ENCODE results near the gene THAP12.

THAP12 gene

GRCh38 chr11:76361776-76362175, 19.2 kb downstream of the THAP12 start:
- H3K4me3 ChIP-seq (ENCODE audit: low read depth, low read length): no peak overlapping the region
- no peak overlapping the region for H3K14ac ChIP-seq (ENCODE audit: low read length)
- H3K4me1 ChIP-seq (ENCODE audit: control insufficient read depth in 1 of 2, insufficient read depth in 2 of 2, low read length in 2 of 2): no peaks in the 10 kb centered on the region
- no peak overlapping the region for H2BK12ac ChIP-seq (ENCODE audit: low read length)
- DNase-seq: no peak
- no peak overlapping the region for H2BK5ac ChIP-seq (ENCODE audit: low read depth, low read length, poor library complexity)
- H3K27me3 ChIP-seq (ENCODE audit: insufficient read depth, low read length): no peaks in the 10 kb centered on the region
- no peak overlapping the region for H2AK5ac ChIP-seq (ENCODE audit: low read length)
- H3K9ac ChIP-seq (ENCODE audit: low read length): no peak overlapping the region
- H3K79me1 ChIP-seq (ENCODE audit: low read length): no peaks in the 10 kb centered on the region
- peaks cover 5 to 8% of the 10 kb centered on the region in 2 experiments for H3K36me3 ChIP-seq (ENCODE audit: control insufficient read depth in 1 of 2, insufficient read depth in 2 of 2, low read length in 2 of 2)
- no peaks in the 10 kb centered on the region for H3K9me3 ChIP-seq (ENCODE audit: insufficient read depth, low read depth, low read length)
- H3K18ac ChIP-seq (ENCODE audit: low read length): no peak overlapping the region
- no peak overlapping the region for H4K91ac ChIP-seq (ENCODE audit: low read depth, low read length)
- H3K79me2 ChIP-seq (ENCODE audit: control insufficient read depth, insufficient read depth, low read length, poor library complexity): no peaks in the 10 kb centered on the region
- H3K4ac ChIP-seq (ENCODE audit: low read depth, low read length): no peak overlapping the region
- WGBS (ENCODE audit: extremely low coverage, insufficient coverage, insufficient read length): no CpG with 5 or more reads among the region's 2 CpGs
- H2AFZ ChIP-seq (ENCODE audit: insufficient read depth, low read length, poor library complexity): no peak overlapping the region
- H3K27ac ChIP-seq (ENCODE audit: low read depth, low read length): no peak overlapping the region
- H4K8ac ChIP-seq (ENCODE audit: low read depth, low read length): no peak overlapping the region
- H3K23ac ChIP-seq (ENCODE audit: low read length): no peak overlapping the region
- no peak overlapping the region for H2BK120ac ChIP-seq (ENCODE audit: insufficient read depth, low read length, poor library complexity)
- no peak overlapping the region for H4K12ac ChIP-seq (ENCODE audit: low read depth, low read length)
- H3K4me2 ChIP-seq (ENCODE audit: low read length): no peak overlapping the region

- no peaks in the 10 kb centered on the region for H3K27me3 ChIP-seq (ENCODE audit: insufficient read depth, low read length)
These were observed 19.6 kb downstream of the THAP12 start for GRCh38 chr11:76361374-76361773.

GRCh38 chr11:76355172-76355571, 25.8 kb downstream of the THAP12 start:
- Histone ChIP-seq H3K14ac (ENCODE audit: low read length) (no peak overlapping the region), H2AFZ (ENCODE audit: insufficient read depth, low read length, poor library complexity) (no peak overlapping the region), H3K18ac (ENCODE audit: low read length) (no peak overlapping the region), H3K4me2 (ENCODE audit: low read length) (no peak overlapping the region), H2AK5ac (ENCODE audit: low read length) (no peak overlapping the region), H3K4me1 (ENCODE audit: control insufficient read depth in 1 of 2, insufficient read depth in 2 of 2, low read length in 2 of 2) (no peaks in the 10 kb centered on the region), H4K91ac (ENCODE audit: low read depth, low read length) (no peak overlapping the region), H3K27ac (ENCODE audit: low read depth, low read length) (no peak overlapping the region), H3K79me2 (ENCODE audit: control insufficient read depth, insufficient read depth, low read length, poor library complexity) (no peaks in the 10 kb centered on the region), H3K36me3 (ENCODE audit: control insufficient read depth in 1 of 2, insufficient read depth in 2 of 2, low read length in 2 of 2) (peaks cover 9 to 10% of the 10 kb centered on the region in 2 experiments), H4K8ac (ENCODE audit: low read depth, low read length) (no peak overlapping the region), H3K9ac (ENCODE audit: low read length) (no peak overlapping the region), H3K4me3 (ENCODE audit: low read depth, low read length) (no peak overlapping the region), H3K23ac (ENCODE audit: low read length) (no peak overlapping the region), H3K4ac (ENCODE audit: low read depth, low read length) (no peak overlapping the region), H2BK5ac (ENCODE audit: low read depth, low read length, poor library complexity) (no peak overlapping the region), H3K9me3 (ENCODE audit: insufficient read depth, low read depth, low read length) (peaks cover 6% of the 10 kb centered on the region), H2BK12ac (ENCODE audit: low read length) (no peak overlapping the region), H3K27me3 (ENCODE audit: insufficient read depth, low read length) (no peaks in the 10 kb centered on the region), H2BK120ac (ENCODE audit: insufficient read depth, low read length, poor library complexity) (no peak overlapping the region), H4K12ac (ENCODE audit: low read depth, low read length) (no peak overlapping the region), H3K79me1 (ENCODE audit: low read length) (no peaks in the 10 kb centered on the region)
- WGBS (ENCODE audit: extremely low coverage, insufficient coverage, insufficient read length): no CpG with 5 or more reads among the region's 1 CpG
- DNase-seq: no peak

More at GRCh38 chr11:76361374-76361773, 19.6 kb downstream of the THAP12 start:
- H3K4me3 ChIP-seq (ENCODE audit: low read depth, low read length): no peak overlapping the region
- no peak overlapping the region for H2BK120ac ChIP-seq (ENCODE audit: insufficient read depth, low read length, poor library complexity)
- no peak overlapping the region for H2BK12ac ChIP-seq (ENCODE audit: low read length)
- H4K12ac ChIP-seq (ENCODE audit: low read depth, low read length): no peak overlapping the region
- no peak overlapping the region for H3K18ac ChIP-seq (ENCODE audit: low read length)
- H3K14ac ChIP-seq (ENCODE audit: low read length): no peak overlapping the region
- no peak overlapping the region for H2AFZ ChIP-seq (ENCODE audit: insufficient read depth, low read length, poor library complexity)
- no peaks in the 10 kb centered on the region for H3K9me3 ChIP-seq (ENCODE audit: insufficient read depth, low read depth, low read length)
- no peak overlapping the region for H4K91ac ChIP-seq (ENCODE audit: low read depth, low read length)
- no peak overlapping the region for H2AK5ac ChIP-seq (ENCODE audit: low read length)
- no peak overlapping the region for H4K8ac ChIP-seq (ENCODE audit: low read depth, low read length)
- no peak overlapping the region for H3K9ac ChIP-seq (ENCODE audit: low read length)
- H3K4ac ChIP-seq (ENCODE audit: low read depth, low read length): no peak overlapping the region
- no peaks in the 10 kb centered on the region for H3K4me1 ChIP-seq (ENCODE audit: control insufficient read depth in 1 of 2, insufficient read depth in 2 of 2, low read length in 2 of 2)
- peaks cover 5 to 8% of the 10 kb centered on the region in 2 experiments for H3K36me3 ChIP-seq (ENCODE audit: control insufficient read depth in 1 of 2, insufficient read depth in 2 of 2, low read length in 2 of 2)
- DNase-seq: no peak
- no peak overlapping the region for H2BK5ac ChIP-seq (ENCODE audit: low read depth, low read length, poor library complexity)
- no peak overlapping the region for H3K23ac ChIP-seq (ENCODE audit: low read length)
- no peak overlapping the region for H3K4me2 ChIP-seq (ENCODE audit: low read length)
- H3K27ac ChIP-seq (ENCODE audit: low read depth, low read length): no peak overlapping the region
- H3K79me1 ChIP-seq (ENCODE audit: low read length): no peaks in the 10 kb centered on the region
- no peaks in the 10 kb centered on the region for H3K79me2 ChIP-seq (ENCODE audit: control insufficient read depth, insufficient read depth, low read length, poor library complexity)

DNA sequence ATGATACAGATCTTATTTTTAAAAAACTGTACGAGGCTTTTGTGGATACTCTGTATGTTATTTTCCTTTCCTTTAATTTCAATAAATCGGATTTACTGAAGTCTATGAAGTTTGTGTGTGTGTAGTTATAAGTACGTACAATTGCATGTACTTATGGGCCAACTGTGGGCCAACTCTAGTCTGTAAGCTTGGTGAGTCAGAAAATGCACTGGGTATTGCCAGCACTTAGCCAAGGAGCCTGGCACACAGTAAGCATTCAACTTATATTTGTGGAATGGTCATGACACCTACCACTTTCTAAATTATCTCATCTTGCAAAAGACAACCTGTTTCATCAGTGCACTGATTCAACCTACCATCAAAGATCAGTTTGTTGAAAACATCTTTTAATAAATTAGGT, 32.6 kb downstream of the THAP12 start:
- Histone ChIP-seq H3K79me1 (ENCODE audit: low read length) (no peaks in the 10 kb centered on the region), H3K18ac (ENCODE audit: low read length) (no peak overlapping the region), H4K12ac (ENCODE audit: low read depth, low read length) (no peak overlapping the region), H4K8ac (ENCODE audit: low read depth, low read length) (no peak overlapping the region), H3K14ac (ENCODE audit: low read length) (no peak overlapping the region), H3K36me3 (ENCODE audit: control insufficient read depth in 1 of 2, insufficient read depth in 2 of 2, low read length in 2 of 2) (peaks cover 0 to 2% of the 10 kb centered on the region in 2 experiments), H3K23ac (ENCODE audit: low read length) (no peak overlapping the region), H2BK120ac (ENCODE audit: insufficient read depth, low read length, poor library complexity) (no peak overlapping the region), H3K4me2 (ENCODE audit: low read length) (no peak overlapping the region), H2BK12ac (ENCODE audit: low read length) (no peak overlapping the region), H3K4ac (ENCODE audit: low read depth, low read length) (no peak overlapping the region), H3K27ac (ENCODE audit: low read depth, low read length) (no peak overlapping the region), H3K4me1 (ENCODE audit: control insufficient read depth in 1 of 2, insufficient read depth in 2 of 2, low read length in 2 of 2) (no peaks in the 10 kb centered on the region), H3K9ac (ENCODE audit: low read length) (no peak overlapping the region), H3K27me3 (ENCODE audit: insufficient read depth, low read length) (no peaks in the 10 kb centered on the region), H2BK5ac (ENCODE audit: low read depth, low read length, poor library complexity) (no peak overlapping the region), H3K4me3 (ENCODE audit: low read depth, low read length) (no peak overlapping the region), H2AK5ac (ENCODE audit: low read length) (no peak overlapping the region), H4K91ac (ENCODE audit: low read depth, low read length) (no peak overlapping the region), H2AFZ (ENCODE audit: insufficient read depth, low read length, poor library complexity) (no peak overlapping the region), H3K9me3 (ENCODE audit: insufficient read depth, low read depth, low read length) (peaks cover 2% of the 10 kb centered on the region), H3K79me2 (ENCODE audit: control insufficient read depth, insufficient read depth, low read length, poor library complexity) (no peaks in the 10 kb centered on the region)
- DNase-seq: no peak
- no CpG with 5 or more reads among the region's 3 CpGs for WGBS (ENCODE audit: extremely low coverage, insufficient coverage, insufficient read length)
